OCI-LY1 (cell line): ENCODE data around the gene DIP2C.

Source experiments
- CTCF ChIP-seq: fragments of 200-600 bp; sonication (generic), shearing (Covaris generic); IDR thresholded peaks from 2 replicates; pipeline ENCODE4 v1.5.1; 2017; ENCODE audit warnings: mild to moderate bottlenecking, antibody characterized with exemption, low read length, moderate library complexity, mixed read lengths
- EZH2 ChIP-seq: fragments of 200-600 bp; sonication (generic), shearing (Covaris generic); IDR thresholded peaks from 2 replicates; pipeline ENCODE4 v1.8.0; 2017; ENCODE audit warnings: borderline replicate concordance, mixed run types, mild to moderate bottlenecking, antibody characterized with exemption, low read length, moderate library complexity, mixed read lengths

DNA sequence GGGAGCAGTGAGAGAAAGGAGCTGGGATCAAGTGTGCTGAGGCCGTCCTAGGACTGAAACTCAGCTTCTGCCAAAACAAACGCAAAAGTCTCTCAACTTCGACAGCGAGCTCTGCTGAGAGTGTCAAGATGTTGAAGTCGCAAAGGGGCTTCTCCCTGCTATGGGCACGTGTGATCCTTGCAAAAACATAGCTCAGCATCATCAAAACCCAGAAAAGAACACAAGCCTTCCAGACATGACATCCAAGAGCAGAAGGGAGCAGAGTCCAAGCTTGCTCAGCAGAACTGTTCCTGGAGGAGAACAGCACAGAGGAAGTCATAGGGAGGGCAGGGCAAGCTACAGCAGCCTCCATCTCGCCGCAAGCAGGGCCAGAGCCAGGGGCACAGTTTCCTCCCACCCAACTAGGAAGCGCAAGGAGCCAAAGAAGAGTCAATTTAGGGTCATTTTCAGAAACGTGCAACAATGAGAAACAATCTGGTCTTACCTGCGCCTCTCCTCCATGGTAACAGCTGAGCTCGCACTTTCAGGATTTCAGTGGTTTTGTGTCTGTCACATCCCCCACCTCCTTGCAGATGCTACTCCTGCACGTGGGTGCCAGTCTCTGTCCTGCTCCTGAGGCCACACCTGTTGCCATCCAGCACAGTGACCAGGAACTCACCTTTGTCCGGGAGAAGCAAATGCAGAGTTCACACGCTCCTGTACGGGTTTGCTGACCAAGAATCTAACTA, 113.9 kb downstream of the DIP2C start:
- TF ChIP-seq CTCF (no peak), EZH2 (no peak)
